GM21717 (cell line): ENCODE measurements around the gene COL13A1.

Experiments used
- ATAC-seq: cut with Tn5 transposase; IDR thresholded peaks from one replicate; pipeline ENCODE4 v1.9.1; 2021; ENCODE audit warnings: mild to moderate bottlenecking, moderate library complexity; ENCODE audit not compliant: unreplicated experiment

COL13A1 gene

GRCh38 chr10:69789164-69789576 is 12.5 kb upstream of the COL13A1 start:
- ATAC-seq = no peak

GRCh38 chr10:69791812-69792211 is 9.9 kb upstream of the COL13A1 start:
- ATAC-seq = no peak

- no peak for ATAC-seq
Measured at GRCh38 chr10:69792341-69792740, 9.4 kb upstream of the COL13A1 start.

- ATAC-seq = no peak
Measured at GRCh38 chr10:69794673-69795072, 7.0 kb upstream of the COL13A1 start.

GRCh38 chr10:69795242-69795934 is 6.3 kb upstream of the COL13A1 start:
- ATAC-seq = no peak

- ATAC-seq = no peak
Measured at GRCh38 chr10:69797959-69798358, 3.7 kb upstream of the COL13A1 start.

- no peak for ATAC-seq
Measured at GRCh38 chr10:69800109-69800508, 1.6 kb upstream of the COL13A1 start.

- ATAC-seq = no peak
Measured at GRCh38 chr10:69800665-69801064, 1.0 kb upstream of the COL13A1 start.

GRCh38 chr10:69801094-69801433 is 642 bp upstream of the COL13A1 start:
- ATAC-seq = no peak

- no peak for ATAC-seq
Measured at GRCh38 chr10:69802424-69803161, 887 bp downstream of the COL13A1 start.

GRCh38 chr10:69803809-69804208 is 2.1 kb downstream of the COL13A1 start:
- ATAC-seq = no peak

- ATAC-seq = no peak
Measured at GRCh38 chr10:69804775-69805174, 3.1 kb downstream of the COL13A1 start.

GRCh38 chr10:69807122-69807521 is 5.4 kb downstream of the COL13A1 start:
- no peak for ATAC-seq

- no peak for ATAC-seq
Measured at GRCh38 chr10:69807696-69808095, 6.0 kb downstream of the COL13A1 start.

- ATAC-seq = no peak
Measured at GRCh38 chr10:69809318-69809717, 7.6 kb downstream of the COL13A1 start.

- no peak for ATAC-seq
Measured at GRCh38 chr10:69810097-69810496, 8.4 kb downstream of the COL13A1 start.

- ATAC-seq = no peak
Measured at GRCh38 chr10:69810675-69811397, 9.1 kb downstream of the COL13A1 start.

GRCh38 chr10:69813632-69814031 is 11.9 kb downstream of the COL13A1 start:
- ATAC-seq = no peak

- ATAC-seq = no peak
Measured at GRCh38 chr10:69814251-69814650, 12.5 kb downstream of the COL13A1 start.

- ATAC-seq = no peak
Measured at GRCh38 chr10:69815104-69815503, 13.4 kb downstream of the COL13A1 start.

GRCh38 chr10:69816521-69816920 is 14.8 kb downstream of the COL13A1 start:
- no peak for ATAC-seq

- ATAC-seq = no peak
Measured at GRCh38 chr10:69817078-69817581, 15.4 kb downstream of the COL13A1 start.
